Islet precursor cell (in vitro differentiated cells): ENCODE data around the gene SLC4A1AP.
A peak's percentile ranks its signal among the peaks of the same experiment; 100 is the strongest.
"Not testable (repeated sequence)": the region's sequence is repeated elsewhere in the genome, so short reads cannot be mapped to it uniquely, and the experiment has no call there.

Experiments used
- DNase-seq: peaks from one replicate; pipeline ENCODE4 v3.0.0-alpha.2; 2018

SLC4A1AP gene

GRCh38 chr2:27652341-27652740, 11.3 kb upstream of the SLC4A1AP start:
- no peak for DNase-seq

DNA sequence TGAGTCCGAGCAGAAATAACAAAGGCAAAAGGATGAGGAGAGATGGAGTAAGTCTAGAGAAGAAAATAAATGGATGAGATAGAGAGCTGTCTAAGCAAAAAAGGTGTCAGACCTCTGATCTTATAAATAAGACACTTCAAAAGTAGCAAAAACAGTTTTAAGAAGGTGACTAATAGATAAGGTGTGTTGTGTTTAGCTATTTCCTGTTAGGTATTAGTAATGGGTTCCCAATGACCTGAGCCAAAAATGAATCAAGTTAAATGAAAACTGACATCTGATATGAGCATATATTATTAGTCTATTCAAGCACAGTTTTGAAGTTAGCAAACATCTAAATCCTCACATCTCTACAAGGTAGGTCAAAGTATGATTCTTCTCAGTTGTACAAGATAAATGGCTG, 10.9 kb upstream of the SLC4A1AP start:
- DNase-seq: no peak

DNA sequence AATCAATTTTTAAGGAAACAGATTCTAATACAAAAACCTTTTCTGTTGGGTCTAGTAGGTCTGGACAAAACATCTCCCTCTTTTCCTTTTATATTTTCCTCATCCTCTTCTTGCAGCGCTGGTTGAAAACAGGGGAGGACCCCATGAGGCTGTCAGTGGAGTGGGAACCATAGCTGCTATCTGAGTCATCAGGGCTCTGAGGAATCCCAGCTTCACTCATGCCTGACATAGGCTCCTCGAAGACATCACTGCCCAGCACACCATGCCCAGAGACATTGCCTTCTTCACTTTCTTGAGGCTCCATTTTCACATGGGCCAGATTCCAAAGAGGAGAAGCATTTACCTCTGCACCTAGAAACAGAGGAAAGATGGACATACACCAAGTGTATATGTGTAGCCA, 10.3 kb upstream of the SLC4A1AP start:
- DNase-seq: peak; percentile 56

GRCh38 chr2:27655155-27655951, 8.3 kb upstream of the SLC4A1AP start:
- no peak for DNase-seq

DNA sequence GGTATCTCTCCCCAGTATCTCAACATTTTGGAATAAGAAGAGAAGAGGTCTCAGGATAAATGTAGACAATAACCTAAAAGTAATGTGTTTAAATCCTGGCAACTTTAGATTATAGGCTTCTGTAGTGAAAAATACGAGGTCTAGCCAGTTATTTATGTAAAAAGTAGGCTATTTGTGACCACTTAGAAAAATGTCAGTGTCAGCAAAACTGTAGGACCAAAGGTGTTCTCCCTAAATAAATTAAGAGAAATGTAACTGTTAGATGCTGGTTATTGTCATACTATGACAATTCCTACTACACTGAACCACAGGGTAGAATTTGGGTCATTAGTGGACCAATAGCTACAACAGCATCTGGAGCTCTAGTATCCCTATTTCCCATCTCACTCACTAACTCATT, 2.3 kb upstream of the SLC4A1AP start:
- DNase-seq: no peak

DNA sequence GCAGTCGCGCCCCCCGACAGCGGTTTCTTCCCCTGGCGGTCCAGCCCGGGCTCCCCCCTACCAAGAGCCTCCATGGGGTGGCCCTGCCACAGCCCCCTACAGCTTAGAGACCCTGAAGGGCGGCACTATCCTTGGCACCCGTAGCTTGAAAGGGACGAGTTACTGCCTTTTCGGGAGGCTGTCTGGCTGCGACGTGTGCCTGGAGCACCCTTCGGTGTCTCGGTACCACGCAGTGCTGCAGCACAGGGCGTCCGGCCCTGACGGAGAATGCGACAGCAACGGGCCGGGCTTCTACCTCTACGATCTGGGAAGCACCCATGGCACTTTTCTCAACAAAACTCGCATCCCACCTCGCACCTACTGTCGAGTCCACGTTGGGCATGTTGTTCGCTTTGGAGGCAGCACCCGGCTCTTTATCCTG, 475 bp downstream of the SLC4A1AP start:
- no peak for DNase-seq

GRCh38 chr2:27664622-27665363, 1.1 kb downstream of the SLC4A1AP start:
- DNase-seq: no peak

- DNase-seq: no peak
Measured at GRCh38 chr2:27667446-27667845, 3.8 kb downstream of the SLC4A1AP start.

- no peak for DNase-seq
Measured at GRCh38 chr2:27671235-27671634, 7.5 kb downstream of the SLC4A1AP start.

GRCh38 chr2:27672723-27673486, 9.2 kb downstream of the SLC4A1AP start:
- no peak for DNase-seq

GRCh38 chr2:27680571-27680970, 16.9 kb downstream of the SLC4A1AP start:
- no peak for DNase-seq

DNA sequence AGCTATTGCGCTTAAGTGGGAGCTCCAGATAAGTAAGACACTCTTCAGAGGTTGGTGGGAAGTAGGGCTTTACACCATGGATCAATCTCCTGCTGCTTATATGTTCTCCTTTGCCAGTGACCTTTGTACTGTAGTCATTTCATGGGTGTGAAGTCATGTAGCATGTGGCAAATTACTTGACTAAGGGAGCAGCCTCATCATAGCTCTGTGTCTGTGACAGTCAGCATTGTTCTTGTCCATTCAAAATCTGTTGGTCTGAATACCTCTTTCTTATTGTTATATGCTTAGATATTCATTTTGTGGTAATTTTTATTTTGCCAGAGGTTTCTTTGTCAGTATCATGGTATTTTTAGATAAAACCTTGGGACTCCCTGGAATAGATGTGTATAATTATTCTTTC, 18.2 kb downstream of the SLC4A1AP start:
- no peak for DNase-seq

DNA sequence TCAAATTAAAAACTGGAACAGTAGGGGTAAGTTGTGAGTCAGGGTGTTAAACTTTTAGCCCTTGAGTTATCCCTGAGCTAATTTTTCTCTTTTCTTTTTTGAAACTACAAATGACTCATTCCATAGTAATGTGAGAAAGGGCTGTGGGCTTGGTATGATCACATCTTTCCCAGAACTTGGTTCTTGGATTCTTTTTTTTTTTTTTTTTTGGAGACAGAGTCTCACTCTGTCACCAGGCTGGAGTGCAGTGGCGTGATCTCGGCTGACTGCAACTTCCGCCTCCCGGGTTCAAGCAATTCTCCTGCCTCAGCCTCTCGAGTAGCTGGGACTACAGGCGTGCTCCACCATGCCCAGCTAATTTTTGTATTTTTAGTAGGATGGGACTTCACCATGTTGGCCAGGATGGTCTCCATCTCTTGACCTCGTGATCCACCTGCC, 18.7 kb downstream of the SLC4A1AP start:
- DNase-seq: not testable (repeated sequence)

DNA sequence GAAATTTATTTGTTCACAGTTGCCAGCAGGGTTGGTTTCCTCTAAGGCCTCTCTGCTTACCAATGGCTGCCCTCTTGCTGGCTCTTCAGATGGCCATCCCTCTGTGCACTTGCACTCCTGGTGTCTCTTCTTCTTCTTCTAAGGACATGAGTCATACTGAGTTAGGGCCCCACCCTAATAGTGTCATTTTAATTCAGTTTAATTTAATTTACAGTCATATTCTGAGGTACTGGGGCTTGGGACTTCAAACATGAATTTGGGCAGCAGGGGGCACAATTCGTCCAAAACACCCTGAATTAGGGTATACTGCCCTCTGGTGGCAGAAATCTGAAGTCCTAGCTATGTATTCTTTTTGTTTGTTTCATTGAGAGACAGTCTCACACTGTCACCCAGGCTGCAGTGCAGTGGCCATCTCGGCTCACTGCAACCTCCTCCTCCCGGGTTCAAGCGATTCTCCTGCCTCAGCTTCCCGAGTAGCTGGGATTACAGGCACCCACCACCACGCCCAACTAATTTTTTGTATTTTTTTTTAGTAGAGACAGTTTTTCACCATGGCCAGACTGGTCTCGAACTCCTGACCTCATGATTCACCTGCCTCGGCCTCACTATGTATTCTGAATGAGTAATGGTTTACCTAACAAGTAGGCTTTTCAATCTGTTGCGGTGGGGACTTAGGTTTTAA, 19.8 kb downstream of the SLC4A1AP start:
- peak; percentile 86 for DNase-seq

DNA sequence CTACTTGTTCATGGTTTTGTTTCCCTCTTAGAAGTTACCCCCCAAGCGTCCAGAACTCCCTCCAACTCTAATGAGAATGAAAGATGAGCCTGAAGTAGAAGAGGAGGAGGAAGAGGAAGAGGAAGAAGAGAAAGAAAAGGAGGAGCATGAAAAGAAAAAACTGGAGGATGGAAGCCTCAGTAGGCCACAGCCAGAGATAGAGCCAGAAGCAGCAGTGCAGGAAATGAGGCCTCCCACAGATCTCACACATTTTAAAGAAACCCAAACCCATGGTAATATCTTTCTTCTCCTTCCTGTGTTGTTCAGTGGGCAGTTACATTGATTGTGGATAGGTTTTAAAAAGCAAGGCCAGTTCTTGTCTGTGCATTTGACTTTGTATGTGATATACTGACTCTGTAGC, 21.3 kb downstream of the SLC4A1AP start:
- not testable (repeated sequence) for DNase-seq

DNA sequence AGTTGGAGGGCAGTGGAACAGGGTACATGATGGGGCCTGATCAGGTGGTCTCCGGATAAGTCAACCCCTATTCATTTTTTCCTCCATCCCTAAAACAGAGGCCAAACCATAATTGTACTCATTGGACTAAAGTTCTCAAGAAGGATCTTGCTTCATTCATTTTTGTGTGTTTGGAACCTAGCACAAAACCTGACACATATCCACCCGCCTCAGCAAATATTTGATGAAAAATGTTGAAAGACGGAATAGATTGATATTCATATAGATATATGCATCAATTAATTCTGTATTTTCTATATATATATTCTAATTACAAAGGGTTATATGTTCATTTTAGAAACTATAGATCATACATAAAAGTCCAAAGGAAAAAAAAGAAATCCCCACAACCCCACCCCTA, 21.9 kb downstream of the SLC4A1AP start:
- no peak for DNase-seq

DNA sequence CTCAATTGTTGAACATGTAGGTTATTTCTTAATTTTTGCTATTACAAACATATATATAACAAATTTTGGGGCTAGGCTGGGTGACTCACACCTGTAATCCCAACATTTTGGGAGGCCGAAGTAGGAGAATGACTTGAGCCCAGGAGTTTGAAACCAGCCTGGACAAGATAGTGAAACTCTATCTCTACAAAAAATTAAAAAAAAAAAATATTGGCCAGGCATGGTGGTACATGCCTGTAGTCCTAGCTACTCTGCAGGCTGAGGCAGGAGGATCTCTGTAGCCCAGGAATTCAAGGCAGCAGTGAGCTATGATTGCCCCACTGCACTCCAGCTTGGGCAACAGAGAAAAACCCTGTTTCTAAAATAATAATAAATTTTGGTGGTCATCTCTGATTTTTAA, 23.5 kb downstream of the SLC4A1AP start:
- DNase-seq: no peak

- DNase-seq: no peak
Measured at GRCh38 chr2:27689424-27689823, 25.7 kb downstream of the SLC4A1AP start.

DNA sequence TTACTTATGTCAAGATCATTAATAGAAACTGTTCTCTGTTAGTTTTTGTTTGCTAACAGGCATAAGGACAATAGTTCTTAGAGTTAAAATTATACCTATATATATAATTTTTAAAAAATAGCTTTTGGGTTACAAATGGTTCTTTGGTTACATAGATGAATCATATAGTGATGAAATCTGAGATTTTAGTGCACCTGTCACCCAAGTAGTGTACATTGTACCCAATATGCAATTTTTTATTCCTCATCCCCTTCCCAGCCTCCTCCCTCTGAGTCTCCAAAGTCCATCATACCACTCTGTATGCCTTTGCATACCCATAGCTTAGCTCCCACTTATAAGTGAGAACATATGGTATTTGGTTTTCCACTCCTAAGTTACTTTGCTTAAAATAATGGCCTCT, 26.4 kb downstream of the SLC4A1AP start:
- DNase-seq: no peak

DNA sequence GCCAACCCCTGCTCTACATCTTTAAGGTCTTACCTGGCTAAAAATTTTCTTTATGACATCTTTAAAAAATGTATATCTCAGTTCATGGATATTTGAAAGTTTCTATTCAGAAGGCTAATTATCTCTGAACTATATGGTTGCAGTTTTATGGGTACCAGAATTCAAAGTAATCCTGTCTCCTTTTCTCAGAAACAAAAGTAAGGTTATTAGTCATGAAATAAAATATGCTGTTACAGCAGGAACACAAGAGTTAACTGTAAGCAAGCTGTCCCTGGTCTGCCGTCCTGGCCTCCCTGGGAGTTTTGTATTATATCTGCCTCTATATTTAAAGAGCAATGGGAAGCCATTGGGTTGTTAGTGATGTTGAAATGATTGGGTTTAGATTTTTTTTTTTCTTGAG, 34.0 kb downstream of the SLC4A1AP start:
- no peak for DNase-seq

- peak; percentile 40 for DNase-seq
Measured at GRCh38 chr2:27701676-27702075, 38.0 kb downstream of the SLC4A1AP start.

GRCh38 chr2:27702302-27702701, 38.6 kb downstream of the SLC4A1AP start:
- DNase-seq: no peak
